IgD-negative memory B cell (primary cell): ENCODE data around the gene CACNG7. TPM values are rescaled to one million over a fixed set of nuclear protein-coding genes. Genes with fewer than 3 reads are reported as not detected.
"Not testable (repeated sequence)": the region's sequence is repeated elsewhere in the genome, so short reads cannot be mapped to it uniquely, and the experiment has no call there.

ENCODE experiments used
- H3K27ac Mint-ChIP-seq, 3 donors: one replicate each; pipeline ENCODE4 v1.8.0; 2020 to 2022; ENCODE audit warnings: mild to moderate bottlenecking in 3 of 3, mixed read lengths in 3 of 3, moderate library complexity in 1 of 3
- H3K27me3 Mint-ChIP-seq: one replicate; pipeline ENCODE4 v1.8.0; 2021; ENCODE audit warnings: mixed read lengths
- H3K36me3 Mint-ChIP-seq: one replicate; pipeline ENCODE4 v1.8.0; 2020; ENCODE audit warnings: mild to moderate bottlenecking, mixed read lengths
- H3K4me1 Mint-ChIP-seq, 3 donors: one replicate each; pipeline ENCODE4 v1.8.0; 2020 to 2022; ENCODE audit warnings: mixed read lengths in 3 of 3, mild to moderate bottlenecking in 1 of 3
- H3K4me3 Mint-ChIP-seq, 4 donors: one replicate each; pipeline ENCODE4 v1.8.0; 2020 to 2022; ENCODE audit warnings: mild to moderate bottlenecking in 4 of 4, mixed read lengths in 4 of 4, moderate library complexity in 3 of 4
- H3K9me3 Mint-ChIP-seq, 3 donors: one replicate each; pipeline ENCODE4 v1.8.0; 2020 to 2021; ENCODE audit warnings: mixed read lengths in 3 of 3, mild to moderate bottlenecking in 1 of 3
- polyA plus RNA-seq: library from polyadenylated mRNA; unstranded; fragments of 300-500 nt; fragmentation: Illumina TruSeq; gene quantifications from one replicate; pipeline ENCODE4 v1.2.3, GENCODE V29; 2021

The CACNG7 gene
- polyA plus RNA-seq = not detected

GRCh38 chr19:53908935-53909415 is at the start of gene CACNG7:
Gene CACNG7, plus strand, starts transcription at chr19:53909278. Its CDS starts 3,554 bp downstream, at chr19:53912832.
- H3K9me3 Mint-ChIP-seq = peaks cover 0 to 9% (median 5%) of the 10 kb centered on the region in 3 donors
- H3K27ac Mint-ChIP-seq = no peak within 1 kb of the TSS
- H3K36me3 Mint-ChIP-seq = peaks cover 2% of the 10 kb centered on the region
- peaks cover 2 to 17% (median 8%) of the 10 kb centered on the region in 3 donors for H3K4me1 Mint-ChIP-seq
- peak within 1 kb of the TSS in 2 of 4 donors; percentile 45 to 91 for H3K4me3 Mint-ChIP-seq
- H3K27me3 Mint-ChIP-seq = peaks cover 52% of the 10 kb centered on the region

GRCh38 chr19:53864308-53864836 is 44.7 kb upstream of the CACNG7 start:
- Mint-ChIP-seq H3K4me1 (peaks cover 3 to 12% (median 6%) of the 10 kb centered on the region in 3 donors), H3K9me3 (no peaks in the 10 kb centered on the region), H3K27ac (peak overlapping the region in 2 of 3 donors; percentile 31 to 98), H3K27me3 (peaks cover 4% of the 10 kb centered on the region), H3K36me3 (peaks cover 2% of the 10 kb centered on the region), H3K4me3 (peak overlapping the region in 1 of 4 donors; percentile 24)

- Mint-ChIP-seq H3K9me3 (no peaks in the 10 kb centered on the region), H3K4me3 (peak overlapping the region in 3 of 4 donors; percentile 12 to 86 (median 77)), H3K27me3 (peaks cover 4% of the 10 kb centered on the region), H3K4me1 (peaks cover 3 to 13% (median 8%) of the 10 kb centered on the region in 3 donors), H3K27ac (peak overlapping the region in 2 of 3 donors; percentile 98 to 100), H3K36me3 (no peaks in the 10 kb centered on the region)
Observed at GRCh38 chr19:53865523-53865917, 43.6 kb upstream of the CACNG7 start.

- no peaks in the 10 kb centered on the region for H3K36me3 Mint-ChIP-seq
- H3K9me3 Mint-ChIP-seq = no peaks in the 10 kb centered on the region
- H3K27ac Mint-ChIP-seq = peak overlapping the region; percentile 96 to 100 (median 98)
- H3K27me3 Mint-ChIP-seq = peaks cover 4% of the 10 kb centered on the region
- peaks cover 8 to 17% (median 14%) of the 10 kb centered on the region in 3 donors for H3K4me1 Mint-ChIP-seq
- H3K4me3 Mint-ChIP-seq = peak overlapping the region; percentile 86 to 98 (median 91)
Observed at GRCh38 chr19:53865918-53866864, 42.9 kb upstream of the CACNG7 start.

- H3K9me3 Mint-ChIP-seq = no peaks in the 10 kb centered on the region
- H3K36me3 Mint-ChIP-seq = peaks cover 2% of the 10 kb centered on the region
- peak overlapping the region; percentile 86 to 98 (median 91) for H3K4me3 Mint-ChIP-seq
- H3K27me3 Mint-ChIP-seq = peaks cover 4% of the 10 kb centered on the region
- peak overlapping the region; percentile 96 to 100 (median 98) for H3K27ac Mint-ChIP-seq
- H3K4me1 Mint-ChIP-seq = peaks cover 13 to 22% (median 20%) of the 10 kb centered on the region in 3 donors
Observed at GRCh38 chr19:53866865-53867224, 42.2 kb upstream of the CACNG7 start.

- Mint-ChIP-seq H3K27me3 (peaks cover 4% of the 10 kb centered on the region), H3K4me1 (peaks cover 13 to 22% (median 20%) of the 10 kb centered on the region in 3 donors), H3K36me3 (peaks cover 2% of the 10 kb centered on the region), H3K4me3 (peak within 1 kb of the TSS; percentile 86 to 98 (median 92)), H3K9me3 (no peaks in the 10 kb centered on the region), H3K27ac (peak within 1 kb of the TSS; percentile 96 to 100 (median 98))
Observed at GRCh38 chr19:53867225-53868090, 41.6 kb upstream of the CACNG7 start, which contains the start of gene MYADM. Gene MYADM, plus strand, starts transcription at chr19:53867883. Its CDS starts 5,647 bp downstream, at chr19:53873530.

GRCh38 chr19:53868091-53868891 is 40.8 kb upstream of the CACNG7 start:
- Mint-ChIP-seq H3K9me3 (no peaks in the 10 kb centered on the region), H3K36me3 (peaks cover 6% of the 10 kb centered on the region), H3K4me3 (peak overlapping the region; percentile 86 to 98 (median 92)), H3K27ac (peak overlapping the region; percentile 93 to 100 (median 98)), H3K4me1 (peaks cover 13 to 26% (median 25%) of the 10 kb centered on the region in 3 donors), H3K27me3 (peaks cover 1% of the 10 kb centered on the region)

- Mint-ChIP-seq H3K36me3 (peaks cover 14% of the 10 kb centered on the region), H3K27me3 (peaks cover 1% of the 10 kb centered on the region), H3K27ac (peak overlapping the region; percentile 89 to 100 (median 98)), H3K4me3 (peak overlapping the region; percentile 86 to 98 (median 92)), H3K4me1 (peaks cover 18 to 35% (median 29%) of the 10 kb centered on the region in 3 donors), H3K9me3 (peaks cover 0 to 4% (median 0%) of the 10 kb centered on the region in 3 donors)
Observed at GRCh38 chr19:53868892-53869804, 39.9 kb upstream of the CACNG7 start.

GRCh38 chr19:53869805-53870484 is 39.1 kb upstream of the CACNG7 start:
- not testable (repeated sequence) for H3K9me3 Mint-ChIP-seq, H3K27me3 Mint-ChIP-seq
- peaks cover 18% of the 10 kb centered on the region for H3K36me3 Mint-ChIP-seq
- peak overlapping the region; percentile 83 to 98 (median 90) for H3K4me3 Mint-ChIP-seq
- peak overlapping the region; percentile 92 to 100 (median 98) for H3K27ac Mint-ChIP-seq
- peaks cover 22 to 43% (median 34%) of the 10 kb centered on the region in 3 donors for H3K4me1 Mint-ChIP-seq

GRCh38 chr19:53870485-53870844 is 38.6 kb upstream of the CACNG7 start:
- peaks cover 0 to 4% (median 3%) of the 10 kb centered on the region in 3 donors for H3K9me3 Mint-ChIP-seq
- peaks cover 1% of the 10 kb centered on the region for H3K27me3 Mint-ChIP-seq
- H3K4me1 Mint-ChIP-seq = peaks cover 22 to 43% (median 34%) of the 10 kb centered on the region in 3 donors
- peak overlapping the region; percentile 92 for H3K27ac Mint-ChIP-seq
- peak overlapping the region; percentile 68 to 89 (median 88) for H3K4me3 Mint-ChIP-seq
- H3K36me3 Mint-ChIP-seq = peaks cover 18% of the 10 kb centered on the region

- Mint-ChIP-seq H3K4me3 (peak overlapping the region; percentile 22 to 88 (median 84)), H3K27ac (peak overlapping the region; percentile 92), H3K36me3 (peaks cover 22% of the 10 kb centered on the region), H3K4me1 (peaks cover 22 to 43% (median 29%) of the 10 kb centered on the region in 3 donors), H3K27me3 (peaks cover 1% of the 10 kb centered on the region), H3K9me3 (peaks cover 0 to 4% (median 3%) of the 10 kb centered on the region in 3 donors)
Observed at GRCh38 chr19:53871454-53871853, 37.6 kb upstream of the CACNG7 start.

- peaks cover 1% of the 10 kb centered on the region for H3K27me3 Mint-ChIP-seq
- peak overlapping the region in 2 of 3 donors; percentile 57 to 92 for H3K27ac Mint-ChIP-seq
- peaks cover 0 to 4% (median 3%) of the 10 kb centered on the region in 3 donors for H3K9me3 Mint-ChIP-seq
Observed at GRCh38 chr19:53872762-53873161, 36.3 kb upstream of the CACNG7 start.

More at GRCh38 chr19:53872762-53873161, 36.3 kb upstream of the CACNG7 start:
- Mint-ChIP-seq H3K4me1 (peaks cover 27 to 47% (median 28%) of the 10 kb centered on the region in 3 donors), H3K4me3 (peak overlapping the region in 3 of 4 donors; percentile 12 to 63 (median 55)), H3K36me3 (peaks cover 22% of the 10 kb centered on the region)
